GM12874 (cell line): ENCODE data around the gene HTR4.

Experiments used
- TF ChIP-seq, protein P1 (sequence below): IDR thresholded peaks from 2 replicates; pipeline ENCODE4 v1.5.1; 2011; ENCODE audit warnings: low read depth, mild to moderate bottlenecking, control low read depth, low read length, moderate library complexity; ENCODE audit not compliant: insufficient read depth

The HTR4 gene

DNA sequence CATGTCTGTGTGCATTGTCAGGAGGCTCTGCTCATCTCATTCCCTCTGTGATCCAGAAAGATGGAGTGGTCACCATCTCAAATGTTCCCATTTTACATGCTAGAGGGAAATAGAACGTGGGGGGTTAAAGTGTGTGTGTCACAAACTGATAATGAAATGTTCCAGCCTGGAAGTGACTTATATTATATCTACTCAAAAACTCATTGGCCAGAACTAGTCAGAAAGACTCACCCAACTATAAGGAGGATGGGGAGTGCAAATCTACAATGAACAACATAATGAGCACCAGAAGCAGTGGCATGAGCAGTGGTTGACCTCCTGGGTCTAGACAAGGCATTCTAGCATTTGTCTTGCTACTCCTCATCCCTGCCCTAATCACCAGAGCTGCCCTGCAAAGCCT is 81.0 kb downstream of the HTR4 start:
- TF ChIP-seq, protein P1, sequence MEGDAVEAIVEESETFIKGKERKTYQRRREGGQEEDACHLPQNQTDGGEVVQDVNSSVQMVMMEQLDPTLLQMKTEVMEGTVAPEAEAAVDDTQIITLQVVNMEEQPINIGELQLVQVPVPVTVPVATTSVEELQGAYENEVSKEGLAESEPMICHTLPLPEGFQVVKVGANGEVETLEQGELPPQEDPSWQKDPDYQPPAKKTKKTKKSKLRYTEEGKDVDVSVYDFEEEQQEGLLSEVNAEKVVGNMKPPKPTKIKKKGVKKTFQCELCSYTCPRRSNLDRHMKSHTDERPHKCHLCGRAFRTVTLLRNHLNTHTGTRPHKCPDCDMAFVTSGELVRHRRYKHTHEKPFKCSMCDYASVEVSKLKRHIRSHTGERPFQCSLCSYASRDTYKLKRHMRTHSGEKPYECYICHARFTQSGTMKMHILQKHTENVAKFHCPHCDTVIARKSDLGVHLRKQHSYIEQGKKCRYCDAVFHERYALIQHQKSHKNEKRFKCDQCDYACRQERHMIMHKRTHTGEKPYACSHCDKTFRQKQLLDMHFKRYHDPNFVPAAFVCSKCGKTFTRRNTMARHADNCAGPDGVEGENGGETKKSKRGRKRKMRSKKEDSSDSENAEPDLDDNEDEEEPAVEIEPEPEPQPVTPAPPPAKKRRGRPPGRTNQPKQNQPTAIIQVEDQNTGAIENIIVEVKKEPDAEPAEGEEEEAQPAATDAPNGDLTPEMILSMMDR = no peak

- TF ChIP-seq, protein P1 = no peak
Observed at GRCh38 chr5:148569948-148570347, 84.4 kb downstream of the HTR4 start.

- TF ChIP-seq, protein P1 = no peak
Observed at GRCh38 chr5:148565148-148565547, 89.2 kb downstream of the HTR4 start.

DNA sequence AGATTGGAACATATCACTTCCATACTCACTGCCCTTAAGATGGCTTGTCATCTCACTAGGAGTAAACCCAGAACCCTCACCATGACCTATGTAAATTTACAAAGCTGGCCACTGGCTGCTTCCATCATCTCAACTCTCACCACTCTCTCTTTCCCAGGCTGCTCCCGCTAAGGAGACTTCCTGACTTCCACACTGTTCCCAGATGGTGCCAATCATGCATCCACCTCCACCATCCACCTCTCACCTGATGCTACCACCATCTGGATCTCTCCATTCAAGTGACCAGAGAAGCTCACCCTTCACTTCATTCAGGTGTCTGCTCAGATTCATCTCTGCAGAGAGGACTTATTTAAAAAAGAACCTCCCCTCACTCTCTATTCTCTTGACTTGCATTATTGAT is 91.3 kb downstream of the HTR4 start:
- TF ChIP-seq, protein P1 = no peak

GRCh38 chr5:148561801-148562311 is 92.5 kb downstream of the HTR4 start:
- TF ChIP-seq, protein P1 = no peak

DNA sequence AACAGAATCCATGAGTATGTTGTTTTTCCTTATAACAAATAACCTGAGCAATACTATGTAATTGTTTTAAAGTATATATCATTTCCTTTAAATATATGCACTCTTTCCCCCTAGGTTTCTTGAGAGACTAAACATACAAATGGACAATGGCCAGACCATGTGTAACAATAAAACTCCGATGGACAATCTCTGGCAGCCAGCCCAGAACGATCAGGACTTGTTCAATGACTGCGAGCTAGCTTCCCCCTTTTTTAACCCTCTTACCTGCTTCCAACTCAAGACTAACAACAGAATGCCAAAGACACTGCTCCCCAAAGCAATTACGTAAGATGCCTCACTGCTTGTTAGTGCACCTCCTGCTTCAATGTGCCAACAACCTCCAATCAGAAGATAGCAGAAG is 94.9 kb downstream of the HTR4 start:
- TF ChIP-seq, protein P1 = no peak

DNA sequence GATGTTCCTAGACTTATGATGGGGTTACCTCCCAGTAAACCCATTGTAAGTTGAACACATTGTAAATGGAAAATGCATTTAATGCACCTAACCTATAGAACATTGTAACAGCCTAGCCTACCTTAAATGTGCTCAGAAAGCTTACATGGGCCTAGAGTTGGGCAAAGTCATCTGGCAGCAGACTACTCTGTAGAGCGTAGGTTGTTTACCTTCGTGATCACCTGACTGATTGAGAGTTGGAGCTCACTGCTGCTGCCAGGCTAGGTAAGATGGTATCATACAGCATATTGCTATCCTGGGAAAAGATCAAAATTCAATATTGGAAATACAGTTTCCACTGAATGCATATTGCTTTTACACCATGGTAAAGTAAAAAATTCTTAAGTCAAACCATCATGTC is 95.4 kb downstream of the HTR4 start:
- TF ChIP-seq, protein P1 = no peak
